IMR-90 (cell line): ENCODE measurements around the gene RHOH. TPM values are rescaled to one million over a fixed set of nuclear protein-coding genes. Genes with fewer than 3 reads are reported as not detected.

Experiments used
- ATAC-seq: fragments of 200-7000 bp; cut with Tn5 transposase; 2 replicates; pipeline ENCODE4 v1.9.1; 2020; ENCODE audit warnings: low read depth, mild to moderate bottlenecking, moderate library complexity
- BruUV-seq: library from RNA; stranded (reverse); fragments of 400-500 nt; replicated peaks from 2 replicates; lab custom pipeline; 2021; lab: Mats Ljungman, UMichigan
- CTCF ChIA-PET: fragments of 300-600 bp; formaldehyde crosslinking; extraction: SDS; loops from one replicate; lab custom pipeline; 2021; ENCODE audit warnings: antibody characterized with exemption; lab: Yijun Ruan, JAX
- POLR2A ChIA-PET: fragments of 300-600 bp; sonication (Branson Sonifier 250); formaldehyde crosslinking; loops from one replicate; lab custom pipeline; 2022; ENCODE audit warnings: antibody characterized with exemption; ENCODE audit not compliant: unreplicated experiment; lab: Charles Lee
- DNase-seq: peaks from one replicate; pipeline ENCODE4 v3.0.0; 2013
- H2AFZ ChIP-seq: replicated peaks from 2 replicates; pipeline ENCODE3; 2013; ENCODE audit warnings: low read length, mild to moderate bottlenecking; ENCODE audit not compliant: poor library complexity
- H2AK5ac ChIP-seq: 2 replicates; pipeline ENCODE4 v1.6.1; 2013; ENCODE audit warnings: low read depth, low read length, inconsistent platforms
- H2AK9ac ChIP-seq: replicated peaks from 2 replicates; pipeline ENCODE3; 2013; ENCODE audit warnings: mild to moderate bottlenecking, low read depth, low read length, moderate library complexity; ENCODE audit not compliant: poor library complexity
- H2BK120ac ChIP-seq: 2 replicates; pipeline ENCODE4 v1.6.1; 2013; ENCODE audit warnings: low read depth, low read length, inconsistent platforms
- H2BK15ac ChIP-seq: 3 replicates; pipeline ENCODE4 v1.6.1; 2013; ENCODE audit warnings: low read depth, low read length, inconsistent platforms
- H2BK20ac ChIP-seq: 2 replicates; pipeline ENCODE4 v1.6.1; 2013; ENCODE audit warnings: low read depth, mild to moderate bottlenecking, inconsistent platforms, low read length, moderate library complexity
- H2BK5ac ChIP-seq: 2 replicates; pipeline ENCODE4 v1.6.1; 2013; ENCODE audit warnings: mild to moderate bottlenecking, low read depth, low read length, inconsistent platforms; ENCODE audit not compliant: poor library complexity, severe bottlenecking
- H3K14ac ChIP-seq: replicated peaks from 2 replicates; pipeline ENCODE4 v1.6.1; 2013; ENCODE audit warnings: low read depth, low read length, inconsistent platforms
- H3K18ac ChIP-seq: 2 replicates; pipeline ENCODE4 v1.6.1; 2013; ENCODE audit warnings: low read depth, low read length, control low read depth
- H3K23ac ChIP-seq: 2 replicates; pipeline ENCODE4 v1.6.1; 2013; ENCODE audit warnings: low read depth, low read length, inconsistent platforms
- H3K27ac ChIP-seq: 2 replicates; pipeline ENCODE4 v1.5.1; 2013; ENCODE audit warnings: mild to moderate bottlenecking, control low read depth, low read length; ENCODE audit not compliant: insufficient read depth
- H3K27me3 ChIP-seq: 2 replicates; pipeline ENCODE4 v1.6.1; 2013; ENCODE audit warnings: low read length; ENCODE audit not compliant: control insufficient read depth, insufficient read depth
- H3K36me3 ChIP-seq: 2 replicates; pipeline ENCODE4 v1.6.1; 2013; ENCODE audit warnings: low read length, mixed read lengths; ENCODE audit not compliant: control insufficient read depth, insufficient read depth
- H3K4ac ChIP-seq: 2 replicates; pipeline ENCODE4 v1.6.1; 2013; ENCODE audit warnings: low read depth, low read length, inconsistent platforms
- H3K4me1 ChIP-seq: 2 replicates; pipeline ENCODE4 v1.6.1; 2013; ENCODE audit warnings: low read length, mixed read lengths; ENCODE audit not compliant: control insufficient read depth, insufficient read depth
- H3K4me2 ChIP-seq: 2 replicates; pipeline ENCODE4 v1.6.1; 2013; ENCODE audit warnings: low read depth, mild to moderate bottlenecking, control low read depth, low read length, moderate library complexity
- H3K4me3 ChIP-seq: 2 replicates; pipeline ENCODE4 v1.5.1; 2013; ENCODE audit warnings: low read depth, mild to moderate bottlenecking, control low read depth, low read length, moderate library complexity; ENCODE audit not compliant: insufficient read depth
- H3K56ac ChIP-seq: 2 replicates; pipeline ENCODE4 v1.6.1; 2013; ENCODE audit warnings: low read length, inconsistent platforms; ENCODE audit not compliant: insufficient read depth; ENCODE audit errors: extremely low read depth
- H3K79me1 ChIP-seq, 2 experiments: 2 replicates each; pipeline ENCODE4 v1.6.1; 2013; ENCODE audit warnings: low read length in 2 of 2, inconsistent platforms in 1 of 2, low read depth in 1 of 2
- H3K9ac ChIP-seq: 2 replicates; pipeline ENCODE4 v1.6.1; 2013; ENCODE audit warnings: low read depth, low read length, control low read depth
- H3K9me1 ChIP-seq: 2 replicates; pipeline ENCODE4 v1.6.1; 2013; ENCODE audit warnings: low read length, inconsistent platforms; ENCODE audit not compliant: insufficient read depth
- H3K9me3 ChIP-seq: 2 replicates; pipeline ENCODE4 v1.6.1; 2013; ENCODE audit warnings: low read length; ENCODE audit not compliant: control insufficient read depth, insufficient read depth
- H4K20me1 ChIP-seq: 2 replicates; pipeline ENCODE4 v1.6.1; 2013; ENCODE audit warnings: low read length, inconsistent platforms; ENCODE audit not compliant: insufficient read depth
- H4K5ac ChIP-seq: 2 replicates; pipeline ENCODE4 v1.6.1; 2013; ENCODE audit warnings: mild to moderate bottlenecking, low read depth, low read length, control low read depth
- H4K8ac ChIP-seq, 2 experiments: 2 replicates each; pipeline ENCODE4 v1.6.1; 2013; ENCODE audit warnings: low read depth in 2 of 2, low read length in 2 of 2, control low read depth in 1 of 2, inconsistent platforms in 1 of 2
- H4K91ac ChIP-seq: 2 replicates; pipeline ENCODE4 v1.6.1; 2013; ENCODE audit warnings: low read depth, low read length, inconsistent platforms; ENCODE audit not compliant: insufficient read depth
- BHLHE40 ChIP-seq: fragments of 150-350 bp; IDR thresholded peaks from 2 replicates; pipeline ENCODE4 v1.6.1; 2016; ENCODE audit warnings: mild to moderate bottlenecking, low read depth, low read length
- CHD1 ChIP-seq: IDR thresholded peaks from 2 replicates; pipeline ENCODE4 v1.6.1; 2012; ENCODE audit warnings: low read depth, low read length, improper control_type of control experiment
- CTCF ChIP-seq: conservative IDR thresholded peaks from 2 replicates; pipeline ENCODE4 v1.5.1; 2012; ENCODE audit warnings: mild to moderate bottlenecking, low read depth, low read length, improper control_type of control experiment
- ELK1 ChIP-seq: fragments of 150-350 bp; IDR thresholded peaks from 2 replicates; pipeline ENCODE4 v1.6.1; 2016; ENCODE audit warnings: low read depth, mild to moderate bottlenecking, low read length, moderate library complexity, borderline replicate concordance
- FOS ChIP-seq: fragments of 150-350 bp; IDR thresholded peaks from 2 replicates; pipeline ENCODE4 v1.6.1; 2016; ENCODE audit warnings: low read depth, low read length
- MAFK ChIP-seq: IDR thresholded peaks from 2 replicates; pipeline ENCODE4 v1.6.1; 2012; ENCODE audit warnings: low read depth, low read length, improper control_type of control experiment
- MXI1 ChIP-seq: IDR thresholded peaks from 2 replicates; pipeline ENCODE4 v1.6.1; 2012; ENCODE audit warnings: low read depth, mild to moderate bottlenecking, low read length, moderate library complexity, borderline replicate concordance
- NFE2L2 ChIP-seq: fragments of 150-350 bp; IDR thresholded peaks from 2 replicates; pipeline ENCODE4 v1.6.1; 2016; ENCODE audit warnings: low read depth, mild to moderate bottlenecking, low read length
- POLR2A ChIP-seq: IDR thresholded peaks from 2 replicates; pipeline ENCODE4 v1.6.1; 2012; ENCODE audit warnings: mild to moderate bottlenecking, low read depth, low read length
- RAD21 ChIP-seq: IDR thresholded peaks from 2 replicates; pipeline ENCODE4 v1.6.1; 2012; ENCODE audit warnings: low read length, improper control_type of control experiment
- RCOR1 ChIP-seq: IDR thresholded peaks from 2 replicates; pipeline ENCODE4 v1.6.1; 2012; ENCODE audit warnings: mild to moderate bottlenecking, low read length, improper control_type of control experiment; ENCODE audit not compliant: insufficient replicate concordance
- SMC3 ChIP-seq: fragments of 150-350 bp; IDR thresholded peaks from 2 replicates; pipeline ENCODE4 v1.6.1; 2016; ENCODE audit warnings: low read depth, mild to moderate bottlenecking, antibody characterized with exemption, low read length, moderate library complexity
- USF2 ChIP-seq: fragments of 150-350 bp; IDR thresholded peaks from 2 replicates; pipeline ENCODE4 v1.6.1; 2017; ENCODE audit warnings: mild to moderate bottlenecking, antibody characterized with exemption, low read length, low read depth
- WGBS, 2 experiments: methylation state at CpG; one replicate each; pipeline versions ENCODE4 v1.1.5 to v1.1.7; 2013; ENCODE audit warnings: missing lambda C conversion rate in 2 of 2; ENCODE audit not compliant: insufficient read length in 1 of 2; ENCODE audit errors: extremely low coverage in 2 of 2; 5-methylcytosine and 5-hydroxymethylcytosine counted together
- dilution Hi-C: fragments of 300-500 bp; cut with HindIII; formaldehyde crosslinking; loops from one replicate; pipeline ENCODE4 v1.14.3; 2018; ENCODE audit warnings: low sequenced_read_pairs; ENCODE audit not compliant: unreplicated experiment
- in situ Hi-C: fragments of 300-500 bp; cut with MboI; formaldehyde crosslinking; loops from 3 replicates; pipeline ENCODE4 v1.14.3; 2019; ENCODE audit warnings: low sequenced_read_pairs, inconsistent platforms, mixed read lengths
- intact Hi-C: fragments of 100-400 bp; cut with micrococcal nuclease; formaldehyde crosslinking; loops from 2 replicates; pipeline ENCODE4 v1.10.0; 2022
- polyA plus RNA-seq, 3 experiments: library from polyadenylated mRNA; depleted of rRNA; stranded (reverse); fragments of >200 nt; gene quantifications; 2 replicates each; pipeline ENCODE4 v1.2.3, GENCODE V29; 2012; ENCODE audit warnings: low replicate concordance in 1 of 3
- total RNA-seq: library from RNA; depleted of rRNA; stranded (reverse); fragments of >200 nt; gene quantifications from 2 replicates; pipeline ENCODE4 v1.2.3, GENCODE V29; 2012

The RHOH gene
- total and polyA plus RNA-seq, 2 of the 4 experiments (the other 2 are of a cell fraction): not detected

GRCh38 chr4:40247350-40247749 is 50.5 kb downstream of the RHOH start:
- CTCF ChIA-PET: no interaction called here
- DNase-seq (no peak), ATAC-seq (no peak)
- no peak overlapping the region for H4K91ac ChIP-seq
- no peak overlapping the region for H3K56ac ChIP-seq
- no peak overlapping the region for H2AK5ac ChIP-seq
- no peak overlapping the region for H3K14ac ChIP-seq
- no peak overlapping the region for H4K8ac ChIP-seq
- no peak overlapping the region for H3K9ac ChIP-seq
- TF ChIP-seq BHLHE40 (no peak), MAFK (no peak), MXI1 (no peak), SMC3 (no peak), FOS (no peak), USF2 (no peak), CTCF (no peak), RAD21 (no peak), RCOR1 (no peak), POLR2A (no peak), NFE2L2 (no peak), CHD1 (no peak), ELK1 (no peak)
- no peaks in the 10 kb centered on the region for H3K79me1 ChIP-seq
- no peak overlapping the region for H3K18ac ChIP-seq
- no peak overlapping the region for H3K4me2 ChIP-seq
- H3K4ac ChIP-seq: no peak overlapping the region
- WGBS, 2 experiments: 90% methylated on average over 2 of the region's 4 CpGs; no CpG with 5 or more reads in 1 of the 2 experiments
- H3K23ac ChIP-seq: no peak overlapping the region
- no peak overlapping the region for H2BK5ac ChIP-seq
- H3K9me3 ChIP-seq: no peaks in the 10 kb centered on the region
- H4K5ac ChIP-seq: no peak overlapping the region
- no peak overlapping the region for H2BK20ac ChIP-seq
- no peak overlapping the region for H2AK9ac ChIP-seq
- no peaks in the 10 kb centered on the region for H3K36me3 ChIP-seq
- peaks cover 22% of the 10 kb centered on the region for H3K27me3 ChIP-seq
- BruUV-seq: no TSS peak
- H3K9me1 ChIP-seq: no peaks in the 10 kb centered on the region
- dilution Hi-C loops (no loop called here), in situ Hi-C loops (no loop called here), intact Hi-C loops (no loop called here)
- no peak overlapping the region for H2BK15ac ChIP-seq
- no peaks in the 10 kb centered on the region for H4K20me1 ChIP-seq
- no peak overlapping the region for H3K27ac ChIP-seq
- H2AFZ ChIP-seq: no peak overlapping the region
- no peak overlapping the region for H2BK120ac ChIP-seq
- no peak overlapping the region for H3K4me3 ChIP-seq
- H3K4me1 ChIP-seq: no peaks in the 10 kb centered on the region
- POLR2A ChIA-PET: no interaction called here
